GM21529 (cell line): ENCODE results near the gene GRIN2B.
A peak's percentile ranks its signal among the peaks of the same experiment; 100 is the strongest.

ENCODE experiments used
- ATAC-seq: cut with Tn5 transposase; IDR thresholded peaks from one replicate; pipeline ENCODE4 v1.9.1; 2021; ENCODE audit not compliant: unreplicated experiment

GRIN2B gene

DNA sequence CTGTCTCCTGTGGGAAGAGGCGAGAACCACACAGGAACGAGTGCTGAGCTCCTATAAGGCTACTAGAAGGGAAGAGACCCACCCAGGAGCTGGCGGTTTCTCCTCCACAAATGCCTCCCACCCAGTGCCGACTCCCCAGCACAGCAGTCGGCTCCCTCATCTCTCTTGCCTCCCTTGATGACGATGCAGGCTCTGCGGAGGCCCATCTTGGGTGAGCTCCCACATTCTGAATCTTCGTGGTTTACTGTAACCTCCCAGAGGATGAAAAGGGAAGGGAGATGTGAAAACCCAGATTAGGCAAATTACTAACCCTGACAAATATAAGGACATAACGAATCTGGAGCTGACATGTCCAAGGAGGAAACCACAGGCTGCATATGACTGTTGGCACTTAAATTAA is 23.8 kb downstream of the GRIN2B start:
- ATAC-seq, result no peak

DNA sequence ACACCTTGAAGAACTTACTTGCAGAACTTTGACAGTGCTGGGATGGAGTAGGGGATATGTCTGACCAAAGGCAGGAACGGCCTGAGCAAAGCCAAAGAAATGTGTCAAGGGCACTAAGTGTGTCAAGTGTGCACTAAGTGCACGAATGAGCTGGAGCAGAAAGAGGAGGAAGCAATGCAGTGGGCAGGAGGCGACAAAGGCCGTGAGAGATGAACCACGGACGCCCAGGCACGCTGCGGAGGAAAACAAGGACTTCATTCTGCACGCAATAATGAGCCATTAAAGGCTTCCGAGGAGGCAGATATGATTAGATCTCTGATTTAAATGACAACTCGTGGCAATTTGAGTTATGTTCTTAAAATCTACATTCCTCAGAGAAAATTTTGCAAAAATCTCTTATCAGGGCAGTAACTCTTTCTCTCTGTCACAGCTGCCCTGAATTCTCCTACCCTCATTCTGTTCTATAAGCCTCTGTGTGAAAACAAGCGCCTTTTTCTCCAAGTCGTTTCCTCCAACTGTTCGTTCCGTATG is 25.3 kb downstream of the GRIN2B start:
- ATAC-seq, result no peak

DNA sequence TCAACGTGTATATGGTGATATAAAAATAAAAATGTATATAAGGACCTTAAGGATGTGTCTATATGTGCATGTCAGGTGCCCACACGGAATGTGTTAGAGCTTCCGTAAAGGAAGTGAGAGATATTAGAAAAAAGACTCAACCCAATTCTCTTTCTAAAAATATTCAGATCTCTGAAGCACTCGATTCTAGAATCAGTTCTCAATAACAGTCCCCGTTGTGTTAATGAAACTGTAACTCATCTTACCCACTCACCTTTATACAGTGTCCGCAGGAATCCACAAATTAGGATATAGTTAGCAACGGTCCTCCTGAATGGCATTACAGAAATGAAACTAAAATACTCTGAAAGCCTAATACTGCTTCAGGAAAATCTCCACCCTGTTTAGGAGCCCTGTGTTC is 29.3 kb downstream of the GRIN2B start:
- no peak for ATAC-seq

DNA sequence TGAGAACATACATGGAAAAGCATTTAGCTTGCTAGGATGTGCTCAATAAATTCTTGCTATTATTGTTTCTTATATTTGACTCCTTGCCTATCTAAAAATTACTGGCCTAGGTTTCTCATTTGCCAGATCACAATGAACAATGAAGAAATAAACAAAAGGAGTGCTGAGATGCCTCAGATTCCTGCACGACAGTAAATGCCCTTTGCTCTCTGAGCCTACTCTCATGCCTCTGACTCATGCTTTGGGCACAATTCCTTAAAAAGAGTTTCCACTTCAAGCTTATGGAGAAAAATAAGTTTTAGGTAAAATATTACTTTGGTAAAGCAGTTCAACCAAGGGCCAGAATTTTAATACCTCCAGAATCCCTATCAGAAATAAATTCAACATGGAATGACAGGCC is 30.9 kb downstream of the GRIN2B start:
- no peak for ATAC-seq

DNA sequence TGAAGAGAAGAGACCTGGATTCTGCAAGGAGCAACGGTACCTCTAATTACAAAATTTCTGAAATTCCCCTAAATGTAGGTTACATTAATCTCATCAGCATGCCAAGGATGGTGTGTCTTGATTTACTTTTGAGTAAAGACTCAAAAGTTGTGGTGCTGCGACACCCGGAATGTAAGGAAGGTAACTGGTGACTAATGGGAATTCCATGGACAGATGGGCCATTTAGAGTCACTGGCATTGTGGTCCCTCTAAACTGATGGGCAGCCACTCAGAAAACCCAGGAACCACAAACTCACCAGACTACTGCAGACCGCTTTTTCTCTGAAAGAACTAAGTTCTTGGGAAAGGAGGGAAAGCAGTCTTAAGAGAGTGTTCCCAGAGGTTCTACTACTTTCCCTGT is 32.8 kb downstream of the GRIN2B start:
- ATAC-seq, result no peak

DNA sequence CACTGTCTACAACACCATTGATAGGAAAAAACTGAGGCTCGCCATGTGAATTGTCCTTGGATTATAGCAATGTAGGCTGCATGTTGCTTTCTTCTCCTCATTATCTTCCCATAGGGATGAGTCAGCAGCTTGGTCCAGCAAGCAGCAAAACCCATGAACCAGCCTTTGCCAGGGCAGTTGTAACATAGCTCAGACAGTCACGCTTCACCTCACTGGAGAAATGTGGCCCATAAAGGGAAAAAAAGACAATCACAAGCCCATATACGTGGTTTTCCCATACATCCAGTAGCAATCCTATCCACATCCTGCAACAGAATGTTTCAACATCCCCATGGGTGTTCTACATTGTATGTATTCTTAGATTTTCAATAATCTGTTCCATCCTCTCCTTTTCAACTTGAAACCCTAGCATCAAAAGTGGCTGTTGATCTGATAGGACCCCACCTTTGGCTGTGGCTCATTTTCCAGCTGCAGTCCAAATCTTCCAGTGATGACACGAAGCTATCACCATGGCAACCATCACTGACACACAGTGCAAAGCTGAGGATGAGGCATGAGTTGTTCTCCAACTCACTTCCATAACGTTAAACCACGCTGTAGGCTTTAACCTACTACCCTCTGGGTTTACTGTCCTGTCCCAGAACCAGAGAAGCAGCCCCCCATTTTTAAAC is 34.0 kb downstream of the GRIN2B start:
- ATAC-seq, result no peak

DNA sequence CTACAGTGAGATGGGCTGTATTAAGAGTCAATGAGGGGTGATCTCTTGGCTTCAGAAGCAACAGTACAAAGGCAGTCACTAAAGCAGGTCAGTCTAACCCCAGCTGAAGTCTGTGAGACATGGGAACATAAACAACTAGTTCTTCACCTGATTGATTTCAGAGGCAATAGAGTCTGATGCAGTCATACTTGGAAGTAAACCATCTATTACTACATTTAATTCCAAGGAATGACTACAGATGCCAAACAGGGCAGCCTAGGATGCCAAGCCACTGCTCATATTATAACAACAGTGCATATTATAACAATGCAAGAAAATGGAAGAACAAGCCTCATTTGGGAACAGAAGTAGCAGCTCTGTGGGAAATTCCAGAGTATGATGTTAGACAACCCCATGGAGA is 35.8 kb downstream of the GRIN2B start:
- ATAC-seq, result no peak

DNA sequence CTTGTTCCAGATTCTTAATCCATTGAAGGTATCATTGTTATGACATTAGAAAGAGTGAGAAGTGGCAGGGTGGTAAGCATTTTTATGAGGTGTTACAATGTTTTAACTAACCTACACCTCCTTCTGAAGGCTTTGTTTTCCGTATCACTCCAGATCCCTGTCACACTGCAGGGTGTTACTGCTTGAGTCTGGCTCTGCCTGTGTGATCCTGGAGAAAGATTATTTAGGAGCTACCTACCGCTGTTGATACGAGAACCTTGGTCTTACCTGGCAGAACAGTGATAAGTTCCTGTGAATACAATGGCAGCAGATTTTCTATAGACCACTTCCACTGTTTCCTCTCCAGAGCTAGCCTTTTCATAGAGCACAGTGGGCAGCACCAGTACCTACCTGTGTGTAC is 36.2 kb downstream of the GRIN2B start:
- no peak for ATAC-seq

DNA sequence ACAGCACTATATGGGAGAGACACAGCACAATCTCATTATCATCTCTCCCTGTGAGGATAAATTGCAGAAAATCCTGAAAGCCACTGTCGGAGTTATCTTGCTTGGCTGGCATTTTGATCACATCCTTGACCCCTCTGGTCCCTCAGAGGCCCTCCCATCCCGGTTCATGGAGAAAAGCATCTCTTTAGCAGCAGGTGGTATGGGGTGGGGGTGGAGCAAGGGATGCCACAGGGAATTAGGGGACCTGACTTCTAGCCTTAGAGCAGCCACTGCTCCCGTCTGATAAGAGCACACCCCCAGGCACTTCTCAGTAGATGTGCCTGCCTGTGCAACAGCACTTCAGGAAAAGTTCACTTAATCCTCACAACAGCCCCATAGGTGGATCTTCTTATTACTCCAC is 38.6 kb downstream of the GRIN2B start:
- no peak for ATAC-seq

DNA sequence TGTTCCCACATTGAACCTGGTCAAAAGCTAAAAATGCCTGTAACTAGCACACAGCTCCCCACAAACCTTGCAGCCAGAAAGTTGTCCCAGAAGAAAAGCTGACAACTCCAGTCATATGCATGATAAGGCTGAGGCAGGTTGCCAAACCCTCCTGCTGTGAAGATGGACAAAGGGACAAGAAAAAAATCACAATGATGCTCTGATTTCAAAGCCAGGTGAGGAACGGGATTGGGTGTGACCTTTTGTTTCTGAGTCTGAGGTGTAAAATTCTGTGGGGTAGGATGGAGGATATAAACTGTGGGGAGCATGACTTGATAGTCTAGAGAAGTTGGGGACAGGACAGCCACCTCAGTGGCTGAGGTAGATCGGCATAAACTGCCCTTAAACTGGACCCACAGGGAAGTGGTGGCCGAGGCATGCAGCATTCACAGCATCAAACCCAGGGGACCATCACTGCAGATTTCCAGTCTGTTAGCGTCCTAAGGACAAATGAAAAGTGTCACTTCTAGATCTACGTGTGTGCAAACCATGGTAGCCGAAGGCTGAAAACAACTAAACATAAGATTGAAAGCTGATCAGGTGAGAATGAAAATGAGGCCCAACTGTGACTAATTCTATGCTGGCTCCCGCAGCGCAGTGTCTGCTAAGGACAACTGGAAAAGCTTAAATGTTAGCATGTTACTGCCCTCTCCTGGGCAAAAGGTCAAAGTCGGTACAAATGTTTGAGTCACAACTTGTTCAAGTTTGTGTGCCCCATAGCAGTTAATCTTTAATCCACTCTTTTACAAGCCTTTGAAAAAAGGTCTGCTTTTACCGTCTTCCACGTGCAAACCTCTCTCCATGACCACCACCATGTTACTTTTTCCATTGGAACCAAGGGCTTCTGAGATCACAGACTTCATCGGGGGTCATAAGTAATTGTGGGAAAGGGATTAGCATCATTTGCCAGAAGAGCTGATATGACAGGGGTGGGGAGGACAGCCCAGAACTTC is 39.8 kb downstream of the GRIN2B start:
- peak; percentile 85 for ATAC-seq

DNA sequence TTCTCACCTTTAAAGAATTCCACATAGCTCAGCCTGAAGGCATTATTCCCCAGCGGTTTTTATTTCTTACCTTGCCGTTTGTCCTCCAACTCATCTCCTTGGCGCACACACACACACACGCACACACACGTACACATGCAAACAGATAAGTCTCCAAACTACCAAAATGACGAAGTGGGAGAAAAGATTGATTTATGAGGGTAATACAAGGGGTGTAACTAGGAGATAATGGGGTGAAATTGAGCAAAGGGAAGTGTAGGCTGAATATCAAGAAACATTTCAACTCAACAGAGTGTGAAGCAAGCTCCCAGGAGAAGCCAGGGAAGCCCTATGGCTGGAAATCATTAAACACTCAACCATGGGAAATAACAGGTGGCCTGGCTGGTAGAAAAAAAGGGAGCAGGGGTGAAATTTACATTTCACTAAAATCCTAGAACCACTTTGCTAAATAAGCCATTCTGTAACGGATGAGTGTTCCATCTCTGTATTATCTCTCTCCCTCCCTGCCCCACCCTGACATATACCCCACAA is 41.0 kb downstream of the GRIN2B start:
- no peak for ATAC-seq

DNA sequence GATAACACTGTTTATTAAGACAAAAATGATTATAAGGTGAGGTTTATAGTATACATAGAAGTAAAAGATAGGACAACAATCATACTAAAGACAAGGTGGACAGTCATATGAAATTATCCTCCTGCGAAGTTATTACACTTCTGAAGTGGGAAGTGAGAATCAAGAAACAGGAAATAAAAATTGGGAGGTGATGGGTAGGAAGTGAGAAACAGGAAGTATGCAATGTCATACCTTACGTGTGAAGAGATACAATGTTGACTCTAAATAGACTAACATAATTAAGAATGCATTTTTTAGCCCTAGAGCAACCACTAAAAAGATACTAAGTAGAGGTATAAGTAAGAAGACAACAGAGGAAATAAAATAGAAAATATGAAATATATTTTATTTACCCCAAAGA is 43.7 kb downstream of the GRIN2B start:
- ATAC-seq, result no peak

DNA sequence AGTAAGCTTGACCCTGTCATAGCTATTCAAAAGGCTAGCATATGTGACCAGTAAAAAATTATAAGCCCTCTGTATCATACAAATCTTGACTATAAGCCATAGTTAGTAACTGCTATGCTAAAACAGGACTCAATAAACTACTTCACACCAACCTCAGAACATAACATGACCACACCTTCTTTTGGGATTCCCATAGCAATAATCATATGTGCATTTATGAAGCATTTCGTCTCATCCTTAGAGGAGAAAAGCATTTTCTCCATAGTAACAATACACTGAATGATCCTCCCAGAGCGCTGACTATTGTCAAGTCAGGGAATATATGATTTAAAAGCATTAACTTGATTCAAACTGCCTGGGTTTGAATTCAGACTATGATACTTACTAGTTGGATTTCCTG is 46.2 kb downstream of the GRIN2B start:
- ATAC-seq, result no peak
